GM23338 (cell line): Measurements from ENCODE around the gene UQCRH. TPM values are rescaled to one million over a fixed set of nuclear protein-coding genes. Genes with fewer than 3 reads are reported as not detected.

Source experiments
- ATAC-seq: fragments of 200-7000 bp; cut with Tn5 transposase; 3 replicates; pipeline ENCODE4 v1.9.1; 2020
- DNase-seq: peaks from one replicate; pipeline ENCODE4 v3.0.0-alpha.2; 2015; ENCODE audit warnings: low spot score
- H2AFZ ChIP-seq: fragments of 200-600 bp; sonication (generic); 2 replicates; pipeline ENCODE4 v1.8.0; 2016; ENCODE audit warnings: antibody characterized with exemption, mild to moderate bottlenecking, moderate library complexity
- H3F3A ChIP-seq: fragments of 200-600 bp; sonication (generic); replicated peaks from 2 replicates; pipeline ENCODE4 v1.8.0; 2017; ENCODE audit warnings: antibody characterized with exemption, mixed run types, low read depth
- H3K27ac ChIP-seq: fragments of 200-600 bp; sonication (generic); 2 replicates; pipeline ENCODE4 v1.6.1; 2016; ENCODE audit warnings: low read depth
- H3K27me3 ChIP-seq: fragments of 200-600 bp; sonication (generic); 2 replicates; pipeline ENCODE4 v1.8.0; 2016; ENCODE audit warnings: mild to moderate bottlenecking, mixed run types, moderate library complexity; ENCODE audit not compliant: insufficient read depth
- H3K36me3 ChIP-seq: fragments of 200-600 bp; sonication (generic); 2 replicates; pipeline ENCODE4 v1.8.0; 2016; ENCODE audit warnings: mild to moderate bottlenecking; ENCODE audit not compliant: insufficient read depth
- H3K4me1 ChIP-seq: fragments of 200-600 bp; sonication (generic); 2 replicates; pipeline ENCODE4 v1.8.0; 2016; ENCODE audit warnings: mild to moderate bottlenecking, moderate library complexity; ENCODE audit not compliant: insufficient read depth
- H3K4me2 ChIP-seq: fragments of 200-600 bp; sonication (generic); 2 replicates; pipeline ENCODE4 v1.7.1; 2017; ENCODE audit warnings: mixed run types
- H3K4me3 ChIP-seq: fragments of 200-600 bp; sonication (generic); 2 replicates; pipeline ENCODE4 v1.6.1; 2016; ENCODE audit warnings: mixed run types
- H3K79me2 ChIP-seq: fragments of 200-600 bp; sonication (generic); replicated peaks from 2 replicates; pipeline ENCODE4 v1.8.0; 2017; ENCODE audit warnings: mild to moderate bottlenecking; ENCODE audit not compliant: insufficient read depth
- H3K9me2 ChIP-seq: fragments of 200-600 bp; sonication (generic); 2 replicates; pipeline ENCODE4 v1.8.0; 2017; ENCODE audit not compliant: insufficient read depth
- H4K20me1 ChIP-seq: fragments of 200-600 bp; sonication (generic); replicated peaks from 2 replicates; pipeline ENCODE4 v1.8.0; 2017; ENCODE audit warnings: mild to moderate bottlenecking; ENCODE audit not compliant: insufficient read depth
- H3K27ac Mint-ChIP-seq: 2 replicates; pipeline ENCODE4 v1.8.0; 2020; ENCODE audit warnings: inconsistent platforms, mild to moderate bottlenecking, moderate library complexity, mixed read lengths
- H3K27me3 Mint-ChIP-seq: 3 replicates; pipeline ENCODE4 v1.8.0; 2022; ENCODE audit warnings: low read depth, mild to moderate bottlenecking, moderate library complexity, mixed read lengths, inconsistent platforms; ENCODE audit not compliant: insufficient read depth, poor library complexity
- H3K36me3 Mint-ChIP-seq: 3 replicates; pipeline ENCODE4 v1.8.0; 2021; ENCODE audit warnings: low read depth, mild to moderate bottlenecking, inconsistent platforms, moderate library complexity, mixed read lengths
- H3K4me1 Mint-ChIP-seq: 3 replicates; pipeline ENCODE4 v1.8.0; 2020; ENCODE audit warnings: mild to moderate bottlenecking, inconsistent platforms, mixed read lengths
- H3K4me3 Mint-ChIP-seq: 3 replicates; pipeline ENCODE4 v1.8.0; 2021; ENCODE audit warnings: moderate library complexity, mild to moderate bottlenecking, inconsistent platforms, mixed read lengths
- H3K9me3 Mint-ChIP-seq: 3 replicates; pipeline ENCODE4 v1.8.0; 2020; ENCODE audit warnings: moderate library complexity, mild to moderate bottlenecking, inconsistent platforms, mixed read lengths
- EZH2 ChIP-seq: fragments of 200-600 bp; sonication (generic); IDR thresholded peaks from one replicate; pipeline ENCODE4 v1.8.0; 2017; ENCODE audit warnings: antibody characterized with exemption, mild to moderate bottlenecking, low read depth; ENCODE audit not compliant: unreplicated experiment
- JUNB ChIP-seq: IDR thresholded peaks from one replicate; pipeline ENCODE4 v1.6.1; 2016; ENCODE audit warnings: antibody characterized with exemption; ENCODE audit not compliant: unreplicated experiment
- NANOG ChIP-seq: IDR thresholded peaks from 2 replicates; pipeline ENCODE4 v1.6.1; 2016; ENCODE audit warnings: antibody characterized with exemption, borderline replicate concordance
- POLR2AphosphoS5 ChIP-seq: IDR thresholded peaks from 2 replicates; pipeline ENCODE4 v1.6.1; 2016; ENCODE audit warnings: antibody characterized with exemption, low read depth
- STAT1 ChIP-seq: IDR thresholded peaks from one replicate; pipeline ENCODE4 v1.6.1; 2016; ENCODE audit warnings: antibody characterized with exemption; ENCODE audit not compliant: unreplicated experiment
- ZNF114 ChIP-seq: fragments of 250-450 bp; sonication (Bioruptor Pico); IDR thresholded peaks from 2 replicates; pipeline ENCODE4 v1.5.0; 2020; ENCODE audit warnings: mild to moderate bottlenecking, moderate library complexity
- ZNF331 ChIP-seq: fragments of 250-450 bp; sonication (Bioruptor Pico); IDR thresholded peaks from 2 replicates; pipeline ENCODE4 v1.5.0; 2020; ENCODE audit warnings: low read depth, mild to moderate bottlenecking, moderate library complexity
- polyA plus RNA-seq: library from polyadenylated mRNA; unstranded; fragments of >200 nt; fragmentation: Nextera tagmentation; extraction: Ambion mirVana; gene quantifications from 2 replicates; pipeline ENCODE4 v1.2.1, GENCODE V29; 2016
- total RNA-seq: library from RNA; depleted of rRNA; stranded (reverse); fragments of >200 nt; shearing (Covaris generic); gene quantifications from 2 replicates; pipeline ENCODE4 v1.2.3, GENCODE V29; 2014
- TF ChIP-seq, protein P1 (sequence below): IDR thresholded peaks from one replicate; pipeline ENCODE4 v1.6.1; 2018; ENCODE audit warnings: antibody characterized with exemption; ENCODE audit not compliant: unreplicated experiment
- TF ChIP-seq, protein P2 (sequence below), 2 experiments: fragments of 200-600 bp in 1 of 2; sonication (generic) in 1 of 2; conservative IDR thresholded peaks; 2 replicates each; pipeline versions ENCODE4 v1.5.1 to v1.6.1; 2016 to 2017; ENCODE audit warnings: antibody characterized with exemption in 2 of 2, low read depth in 2 of 2, mild to moderate bottlenecking in 2 of 2, moderate library complexity in 1 of 2
- TF ChIP-seq, protein P3 (sequence below): IDR thresholded peaks from 2 replicates; pipeline ENCODE4 v1.6.1; 2016; ENCODE audit warnings: antibody characterized with exemption

Gene UQCRH
- total and polyA plus RNA-seq, 2 experiments from 2014 or later, result 579 to 1,330 TPM

DNA sequence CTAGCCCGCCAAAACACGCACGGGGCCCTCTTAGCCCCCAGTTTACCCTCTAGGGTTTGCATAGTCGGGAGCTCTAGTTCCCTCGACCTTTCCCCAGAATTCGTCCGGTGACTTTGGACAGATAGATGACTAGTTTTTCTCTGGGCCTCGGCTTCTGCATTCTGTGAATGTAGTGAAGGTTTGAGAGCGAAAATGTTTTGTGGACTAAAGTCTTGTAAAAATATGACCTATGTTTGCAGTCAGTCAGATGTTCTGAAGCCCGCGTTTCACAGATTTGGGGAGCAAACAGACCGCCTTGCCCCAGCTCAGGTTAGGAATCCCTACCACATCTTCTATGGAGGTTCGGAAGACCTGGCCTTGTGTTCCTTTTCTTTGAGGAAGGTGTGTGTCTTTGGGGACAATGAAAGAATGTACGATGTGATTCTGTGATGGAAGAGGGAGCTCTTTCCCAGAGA, 401 bp downstream of the UQCRH start (continued):
- TF ChIP-seq, protein P1, sequence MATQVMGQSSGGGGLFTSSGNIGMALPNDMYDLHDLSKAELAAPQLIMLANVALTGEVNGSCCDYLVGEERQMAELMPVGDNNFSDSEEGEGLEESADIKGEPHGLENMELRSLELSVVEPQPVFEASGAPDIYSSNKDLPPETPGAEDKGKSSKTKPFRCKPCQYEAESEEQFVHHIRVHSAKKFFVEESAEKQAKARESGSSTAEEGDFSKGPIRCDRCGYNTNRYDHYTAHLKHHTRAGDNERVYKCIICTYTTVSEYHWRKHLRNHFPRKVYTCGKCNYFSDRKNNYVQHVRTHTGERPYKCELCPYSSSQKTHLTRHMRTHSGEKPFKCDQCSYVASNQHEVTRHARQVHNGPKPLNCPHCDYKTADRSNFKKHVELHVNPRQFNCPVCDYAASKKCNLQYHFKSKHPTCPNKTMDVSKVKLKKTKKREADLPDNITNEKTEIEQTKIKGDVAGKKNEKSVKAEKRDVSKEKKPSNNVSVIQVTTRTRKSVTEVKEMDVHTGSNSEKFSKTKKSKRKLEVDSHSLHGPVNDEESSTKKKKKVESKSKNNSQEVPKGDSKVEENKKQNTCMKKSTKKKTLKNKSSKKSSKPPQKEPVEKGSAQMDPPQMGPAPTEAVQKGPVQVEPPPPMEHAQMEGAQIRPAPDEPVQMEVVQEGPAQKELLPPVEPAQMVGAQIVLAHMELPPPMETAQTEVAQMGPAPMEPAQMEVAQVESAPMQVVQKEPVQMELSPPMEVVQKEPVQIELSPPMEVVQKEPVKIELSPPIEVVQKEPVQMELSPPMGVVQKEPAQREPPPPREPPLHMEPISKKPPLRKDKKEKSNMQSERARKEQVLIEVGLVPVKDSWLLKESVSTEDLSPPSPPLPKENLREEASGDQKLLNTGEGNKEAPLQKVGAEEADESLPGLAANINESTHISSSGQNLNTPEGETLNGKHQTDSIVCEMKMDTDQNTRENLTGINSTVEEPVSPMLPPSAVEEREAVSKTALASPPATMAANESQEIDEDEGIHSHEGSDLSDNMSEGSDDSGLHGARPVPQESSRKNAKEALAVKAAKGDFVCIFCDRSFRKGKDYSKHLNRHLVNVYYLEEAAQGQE, result no peak
- TF ChIP-seq ZNF331 (CRISPR knock-in tag) (no peak), ZNF114 (CRISPR knock-in tag) (no peak), POLR2AphosphoS5 (no peak), STAT1 (no peak)
- TF ChIP-seq, protein P2, sequence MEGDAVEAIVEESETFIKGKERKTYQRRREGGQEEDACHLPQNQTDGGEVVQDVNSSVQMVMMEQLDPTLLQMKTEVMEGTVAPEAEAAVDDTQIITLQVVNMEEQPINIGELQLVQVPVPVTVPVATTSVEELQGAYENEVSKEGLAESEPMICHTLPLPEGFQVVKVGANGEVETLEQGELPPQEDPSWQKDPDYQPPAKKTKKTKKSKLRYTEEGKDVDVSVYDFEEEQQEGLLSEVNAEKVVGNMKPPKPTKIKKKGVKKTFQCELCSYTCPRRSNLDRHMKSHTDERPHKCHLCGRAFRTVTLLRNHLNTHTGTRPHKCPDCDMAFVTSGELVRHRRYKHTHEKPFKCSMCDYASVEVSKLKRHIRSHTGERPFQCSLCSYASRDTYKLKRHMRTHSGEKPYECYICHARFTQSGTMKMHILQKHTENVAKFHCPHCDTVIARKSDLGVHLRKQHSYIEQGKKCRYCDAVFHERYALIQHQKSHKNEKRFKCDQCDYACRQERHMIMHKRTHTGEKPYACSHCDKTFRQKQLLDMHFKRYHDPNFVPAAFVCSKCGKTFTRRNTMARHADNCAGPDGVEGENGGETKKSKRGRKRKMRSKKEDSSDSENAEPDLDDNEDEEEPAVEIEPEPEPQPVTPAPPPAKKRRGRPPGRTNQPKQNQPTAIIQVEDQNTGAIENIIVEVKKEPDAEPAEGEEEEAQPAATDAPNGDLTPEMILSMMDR (conservative IDR thresholded peaks at IDR 0.05; ENCODE audit: low read depth in 2 of 2), result no peak

DNA sequence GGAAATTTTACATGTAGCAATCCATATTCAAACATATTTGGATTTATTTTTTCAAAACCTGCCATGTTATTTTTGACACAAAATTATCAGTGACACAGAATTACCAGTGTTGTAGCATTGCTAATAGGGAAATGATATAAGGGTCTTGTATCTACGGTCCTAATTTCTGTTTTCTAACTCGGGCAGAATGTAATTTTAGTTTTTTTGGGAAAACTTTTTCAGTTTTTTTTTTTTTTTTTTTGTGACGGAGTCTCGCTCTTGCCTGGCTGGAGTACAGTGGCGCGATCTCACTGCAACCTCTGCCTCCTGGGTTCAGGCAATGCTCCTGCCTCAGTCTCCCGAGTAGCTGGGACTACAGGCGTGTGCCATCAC, 2.6 kb downstream of the UQCRH start:
- Histone ChIP-seq H3K4me3 (peak overlapping the region; percentile 32), H3K79me2 (peaks cover 83% of the 10 kb centered on the region)
- H3K27ac Mint-ChIP-seq, result peak overlapping the region; percentile 27; the same call in 1 of the 2 replicates
- TF ChIP-seq JUNB (no peak), ZNF331 (CRISPR knock-in tag) (no peak), ZNF114 (CRISPR knock-in tag) (no peak), EZH2 (no peak), POLR2AphosphoS5 (no peak), NANOG (no peak)
- TF ChIP-seq, protein P2 (conservative IDR thresholded peaks at IDR 0.05; ENCODE audit: low read depth in 2 of 2), result no peak
- TF ChIP-seq, protein P1, result no peak
- TF ChIP-seq, protein P3, sequence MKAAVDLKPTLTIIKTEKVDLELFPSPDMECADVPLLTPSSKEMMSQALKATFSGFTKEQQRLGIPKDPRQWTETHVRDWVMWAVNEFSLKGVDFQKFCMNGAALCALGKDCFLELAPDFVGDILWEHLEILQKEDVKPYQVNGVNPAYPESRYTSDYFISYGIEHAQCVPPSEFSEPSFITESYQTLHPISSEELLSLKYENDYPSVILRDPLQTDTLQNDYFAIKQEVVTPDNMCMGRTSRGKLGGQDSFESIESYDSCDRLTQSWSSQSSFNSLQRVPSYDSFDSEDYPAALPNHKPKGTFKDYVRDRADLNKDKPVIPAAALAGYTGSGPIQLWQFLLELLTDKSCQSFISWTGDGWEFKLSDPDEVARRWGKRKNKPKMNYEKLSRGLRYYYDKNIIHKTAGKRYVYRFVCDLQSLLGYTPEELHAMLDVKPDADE, result no peak

More for the DNA sequence above, 2.6 kb downstream of the UQCRH start:
- Mint-ChIP-seq H3K4me1 (peaks cover 40% of the 10 kb centered on the region), H3K27me3 (peaks cover 11% of the 10 kb centered on the region), H3K4me3 (peak overlapping the region; percentile 56), H3K36me3 (peaks cover 64% of the 10 kb centered on the region), H3K9me3 (peaks cover 7% of the 10 kb centered on the region)
- Histone ChIP-seq H3K36me3 (peaks cover 24% of the 10 kb centered on the region), H3F3A (peaks cover 25% of the 10 kb centered on the region), H3K27ac (no peak overlapping the region; the same call in 1 of the 2 replicates), H3K9me2 (no peaks in the 10 kb centered on the region), H3K27me3 (no peaks in the 10 kb centered on the region), H3K4me1 (peaks cover 47% of the 10 kb centered on the region), H3K4me2 (peak overlapping the region; percentile 61), H4K20me1 (peaks cover 49% of the 10 kb centered on the region), H2AFZ (no peak overlapping the region)
- DNase-seq (no peak), ATAC-seq (no peak)
